Stomach (tissue), 9 donors: Measurements from ENCODE around the gene HPS1. TPM values are rescaled to one million over a fixed set of nuclear protein-coding genes. Genes with fewer than 3 reads are reported as not detected.

ENCODE experiments used
- DNase-seq, 2 donors: peaks; one replicate each; pipeline versions ENCODE4 v3.0.0 to v3.0.0-alpha.2; 2013 to 2019
- H3K27ac ChIP-seq, 5 donors: fragments of 200-600 bp in 4 of 5; sonication (generic) in 4 of 5; one replicate each; pipeline ENCODE4 v1.5.1; 2013 to 2019; ENCODE audit warnings: mild to moderate bottlenecking in 1 of 5, moderate library complexity in 1 of 5
- H3K27me3 ChIP-seq, 3 donors: fragments of 200-600 bp; sonication (generic); one replicate each; pipeline ENCODE4 v1.5.1; 2017 to 2019; ENCODE audit warnings: mixed run types in 1 of 3
- H3K36me3 ChIP-seq, 4 donors: fragments of 200-600 bp; sonication (generic); 1 replicate in 3 of 4; 2 replicates in 1 of 4; pipeline ENCODE4 v1.5.1; 2016 to 2019
- H3K4me1 ChIP-seq, 4 donors: fragments of 200-600 bp; sonication (generic); one replicate each; pipeline ENCODE4 v1.5.1; 2016 to 2019
- H3K4me3 ChIP-seq, 4 donors: fragments of 200-600 bp; sonication (generic) in 3 of 4; one replicate each; pipeline ENCODE4 v1.5.1; 2016 to 2019; ENCODE audit warnings: mild to moderate bottlenecking in 1 of 4
- H3K9me3 ChIP-seq, 4 donors: fragments of 200-600 bp; sonication (generic); one replicate each; pipeline ENCODE4 v1.5.1; 2016 to 2019
- EP300 ChIP-seq: sonication (generic); formaldehyde crosslinking; IDR thresholded peaks from one replicate; pipeline ENCODE4 v1.6.1; 2017; ENCODE audit warnings: antibody characterized with exemption
- POLR2A ChIP-seq, 4 donors: fragments of 450-650 bp; IDR thresholded peaks; one replicate each; pipeline ENCODE4 v1.6.1; 2016; ENCODE audit warnings: antibody characterized with exemption in 4 of 4, control low read depth in 2 of 4, mild to moderate bottlenecking in 1 of 4, moderate library complexity in 1 of 4
- POLR2AphosphoS5 ChIP-seq, 3 donors: sonication (generic); formaldehyde crosslinking; IDR thresholded peaks; one replicate each; pipeline ENCODE4 v1.6.1; 2016; ENCODE audit warnings: antibody characterized with exemption in 3 of 3
- WGBS, 5 donors: extraction: QIAGEN DNeasy Blood & Tissue Kit in 3 of 5; methylation state at CpG; one replicate each; pipeline versions ENCODE4 v1.1.5 to v1.1.7; 2013 to 2018; 5-methylcytosine and 5-hydroxymethylcytosine counted together
- intact Hi-C: fragments of 100-400 bp; cut with DNase I; formaldehyde crosslinking; loops from one replicate; pipeline ENCODE4 v1.15.1; 2023; ENCODE audit warnings: low total_unique reads
- polyA plus RNA-seq, 3 donors: library from polyadenylated mRNA; stranded (reverse); fragments of 200-250 nt; gene quantifications; one replicate each; pipeline ENCODE4 v1.2.3, GENCODE V29; 2013
- total RNA-seq, 5 donors: library from RNA; depleted of rRNA; stranded (reverse); fragments of >200 nt; gene quantifications; one replicate each; pipeline versions ENCODE4 v1.1.0 to v1.2.3, GENCODE V29; 2014 to 2016
- TF ChIP-seq, protein P1 (sequence below), 7 experiments: fragments of 450-650 bp in 4 of 7; fragments of 200-600 bp in 3 of 7; sonication (generic) in 3 of 7; IDR thresholded peaks; one replicate each; pipeline ENCODE4 v1.5.1; 2016 to 2019; ENCODE audit warnings: antibody characterized with exemption in 7 of 7, control low read depth in 2 of 7, mild to moderate bottlenecking in 1 of 7
- donor health status: healthy with polysubstance abuse.
- donor health status: Bipolar disorder and iron deficiency.
- donor health status: healthy.

The HPS1 gene
- total and polyA plus RNA-seq, 8 donors, result 15.1 to 140 (median 49.1) TPM

DNA sequence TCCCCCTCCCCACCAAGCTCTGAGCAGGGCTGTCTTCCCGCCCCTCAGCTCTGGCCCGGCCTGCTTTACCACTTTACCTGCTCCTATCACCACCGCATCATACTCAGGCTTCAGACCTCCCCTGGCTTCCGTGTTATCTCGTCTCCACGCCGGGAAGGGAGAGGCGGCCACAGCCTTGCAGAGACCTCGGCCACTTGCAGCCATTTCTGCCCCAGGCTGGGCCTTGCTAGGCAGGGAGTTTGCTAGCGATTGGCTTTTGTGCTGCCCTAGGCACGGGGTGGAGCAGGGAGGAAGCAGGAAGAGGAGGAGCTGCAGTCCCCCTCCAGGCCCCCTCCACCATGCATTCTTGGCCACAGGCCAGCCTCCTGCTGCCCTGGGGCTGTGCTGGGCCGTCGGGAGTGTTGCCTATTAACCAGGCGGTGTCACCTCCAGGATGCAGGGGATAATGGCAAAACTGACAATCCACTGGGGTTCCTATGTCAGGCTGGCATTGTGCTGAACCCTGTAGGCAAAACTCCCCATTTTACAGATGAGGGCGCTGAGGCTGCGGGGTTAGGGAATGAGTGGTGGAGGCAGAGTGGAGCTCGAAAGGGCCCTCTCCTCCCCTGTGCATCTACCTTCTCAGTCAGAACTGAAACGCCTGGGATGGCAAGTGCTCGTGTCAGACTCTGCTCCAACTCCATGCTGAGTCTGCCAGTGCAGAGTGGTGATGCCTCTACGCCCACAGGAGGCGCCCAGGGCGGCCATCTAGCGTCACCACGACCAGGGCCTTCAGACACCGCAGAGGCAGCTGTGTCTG, 31.6 kb downstream of the HPS1 start, which contains the start of gene PYROXD2:
Gene PYROXD2, minus strand, starts transcription at position 251 of the 799 bp plus-strand sequence. Its CDS starts 47 bp downstream, at position 204.
- WGBS, 5 donors, result 21 to 34% (median 32%) methylated on average over 23 to 25 of the region's 25 CpGs
- Histone ChIP-seq H3K9me3 (no peaks in the 10 kb centered on the region), H3K36me3 (peaks cover 25 to 43% (median 39%) of the 10 kb centered on the region in 4 donors), H3K27me3 (no peaks in the 10 kb centered on the region), H3K4me1 (peaks cover 16 to 45% (median 31%) of the 10 kb centered on the region in 4 donors), H3K27ac (peak within 1 kb of the TSS; percentile 60 to 84 (median 79)), H3K4me3 (peak within 1 kb of the TSS; percentile 45 to 53 (median 50))
- intact Hi-C loops, result no loop called here
- TF ChIP-seq EP300, result no peak
- TF ChIP-seq, protein P1, sequence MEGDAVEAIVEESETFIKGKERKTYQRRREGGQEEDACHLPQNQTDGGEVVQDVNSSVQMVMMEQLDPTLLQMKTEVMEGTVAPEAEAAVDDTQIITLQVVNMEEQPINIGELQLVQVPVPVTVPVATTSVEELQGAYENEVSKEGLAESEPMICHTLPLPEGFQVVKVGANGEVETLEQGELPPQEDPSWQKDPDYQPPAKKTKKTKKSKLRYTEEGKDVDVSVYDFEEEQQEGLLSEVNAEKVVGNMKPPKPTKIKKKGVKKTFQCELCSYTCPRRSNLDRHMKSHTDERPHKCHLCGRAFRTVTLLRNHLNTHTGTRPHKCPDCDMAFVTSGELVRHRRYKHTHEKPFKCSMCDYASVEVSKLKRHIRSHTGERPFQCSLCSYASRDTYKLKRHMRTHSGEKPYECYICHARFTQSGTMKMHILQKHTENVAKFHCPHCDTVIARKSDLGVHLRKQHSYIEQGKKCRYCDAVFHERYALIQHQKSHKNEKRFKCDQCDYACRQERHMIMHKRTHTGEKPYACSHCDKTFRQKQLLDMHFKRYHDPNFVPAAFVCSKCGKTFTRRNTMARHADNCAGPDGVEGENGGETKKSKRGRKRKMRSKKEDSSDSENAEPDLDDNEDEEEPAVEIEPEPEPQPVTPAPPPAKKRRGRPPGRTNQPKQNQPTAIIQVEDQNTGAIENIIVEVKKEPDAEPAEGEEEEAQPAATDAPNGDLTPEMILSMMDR (IDR thresholded peaks at IDR 0.05), result no peak
- TF ChIP-seq POLR2AphosphoS5 (IDR thresholded peaks at IDR 0.05), result peak; percentile 69 to 92 (median 82)
- TF ChIP-seq POLR2A (IDR thresholded peaks at IDR 0.05), result peak in 1 of 4 donors; percentile 17
- DNase-seq, result peak; percentile 89 to 97

DNA sequence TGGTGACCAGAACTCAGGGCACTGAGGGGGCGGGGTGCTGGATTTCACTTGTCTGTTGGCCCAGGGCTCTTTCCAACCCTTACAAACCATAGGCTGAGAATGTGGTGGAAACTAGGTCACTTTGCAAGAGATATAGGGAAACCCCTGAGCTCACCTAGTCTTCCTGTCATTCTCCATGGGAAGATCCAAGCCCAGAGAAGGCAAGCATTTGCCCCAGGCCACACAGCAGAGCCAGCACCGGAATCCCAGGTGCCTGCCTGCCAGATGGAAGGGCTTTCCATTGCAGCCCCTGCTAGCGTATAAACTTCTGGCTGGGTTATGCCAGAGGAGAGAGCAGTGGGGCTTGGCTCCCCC, 32.2 kb downstream of the HPS1 start:
- WGBS, 5 donors, result 26 to 44% (median 34%) methylated on average over 3 of the region's 3 CpGs
- Histone ChIP-seq H3K36me3 (peaks cover 22 to 37% (median 33%) of the 10 kb centered on the region in 4 donors), H3K27me3 (no peaks in the 10 kb centered on the region), H3K27ac (peak overlapping the region; percentile 60 to 84 (median 79)), H3K4me1 (peaks cover 16 to 45% (median 31%) of the 10 kb centered on the region in 4 donors), H3K4me3 (peak overlapping the region; percentile 45 to 53 (median 50)), H3K9me3 (no peaks in the 10 kb centered on the region)
- no peak for TF ChIP-seq POLR2AphosphoS5 (IDR thresholded peaks at IDR 0.05)
- TF ChIP-seq POLR2A (IDR thresholded peaks at IDR 0.05), result no peak
- TF ChIP-seq, protein P1 (IDR thresholded peaks at IDR 0.05), result no peak
- no peak for TF ChIP-seq EP300
- DNase-seq, result no peak
- intact Hi-C loops, result no loop called here

DNA sequence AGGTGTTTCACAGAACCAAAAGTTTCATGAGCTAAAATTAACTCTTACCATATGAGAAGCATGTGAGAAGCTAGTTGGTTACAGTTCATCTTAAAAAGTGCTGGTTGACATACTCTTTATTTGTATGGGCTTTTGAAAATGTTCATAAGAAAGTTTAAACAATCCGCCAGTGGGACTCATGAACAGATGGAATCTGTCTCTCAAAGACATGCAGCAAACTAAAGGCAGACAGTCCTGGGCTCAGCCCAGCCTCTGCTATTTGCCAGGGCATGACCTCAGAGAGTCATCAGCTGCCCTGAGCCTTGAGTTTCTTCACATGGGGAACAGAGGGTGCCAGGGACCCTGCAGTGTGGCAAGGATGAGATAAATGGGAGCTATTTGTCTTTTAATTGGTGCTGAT, 35.0 kb downstream of the HPS1 start:
- no peaks in the 10 kb centered on the region for H3K9me3 ChIP-seq
- no peak overlapping the region for H3K27ac ChIP-seq
- H3K27me3 ChIP-seq, result no peaks in the 10 kb centered on the region
- H3K4me1 ChIP-seq, result peaks cover 16 to 52% (median 31%) of the 10 kb centered on the region in 4 donors
- TF ChIP-seq POLR2A (IDR thresholded peaks at IDR 0.05) (no peak), EP300 (no peak), POLR2AphosphoS5 (IDR thresholded peaks at IDR 0.05) (no peak)
- TF ChIP-seq, protein P1 (IDR thresholded peaks at IDR 0.05), result no peak
- peaks cover 0 to 9% (median 5%) of the 10 kb centered on the region in 4 donors for H3K36me3 ChIP-seq
- 67 to 81% (median 72%) methylated on average over 1 of the region's 1 CpG for WGBS, 5 donors
- H3K4me3 ChIP-seq, result no peak overlapping the region
- DNase-seq, result no peak
- intact Hi-C loops, result no loop called here

DNA sequence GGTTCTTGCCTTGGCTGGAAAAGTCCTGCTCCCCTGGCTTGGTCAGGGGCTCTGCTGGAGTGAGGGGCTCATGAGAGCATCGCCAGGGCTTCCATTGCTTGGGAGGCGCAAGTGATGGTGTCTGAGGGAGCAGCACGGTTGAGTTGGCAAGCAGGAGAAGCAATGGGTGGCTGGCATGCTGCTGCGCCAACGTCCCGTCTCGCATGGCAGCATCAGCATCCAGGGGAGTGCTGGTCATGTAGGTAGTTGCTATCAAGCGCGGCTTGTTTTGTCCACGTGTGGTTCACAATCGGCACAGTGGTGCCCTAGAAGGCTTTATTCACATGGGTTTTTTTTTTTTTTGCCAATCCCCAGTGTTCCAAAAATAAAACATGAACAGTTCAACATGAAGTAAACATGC, 35.6 kb downstream of the HPS1 start:
- peaks cover 0 to 4% (median 0%) of the 10 kb centered on the region in 4 donors for H3K36me3 ChIP-seq
- intact Hi-C loops, result no loop called here
- WGBS, 5 donors, result 85 to 94% (median 89%) methylated on average over 10 to 11 of the region's 11 CpGs
- no peak overlapping the region for H3K4me3 ChIP-seq
- H3K4me1 ChIP-seq, result peaks cover 16 to 53% (median 31%) of the 10 kb centered on the region in 4 donors
- no peak overlapping the region for H3K27ac ChIP-seq
- H3K9me3 ChIP-seq, result no peaks in the 10 kb centered on the region
- no peaks in the 10 kb centered on the region for H3K27me3 ChIP-seq
- no peak for DNase-seq
- TF ChIP-seq EP300 (no peak), POLR2A (IDR thresholded peaks at IDR 0.05) (no peak), POLR2AphosphoS5 (IDR thresholded peaks at IDR 0.05) (no peak)
- TF ChIP-seq, protein P1 (IDR thresholded peaks at IDR 0.05), result no peak
